HCT116 (cell line): ENCODE data around the gene CMIP.

Experiments
- CBX3 ChIP-seq: IDR thresholded peaks from 2 replicates; pipeline ENCODE4 v1.6.1; 2012; ENCODE audit warnings: low read depth
- EZH2 ChIP-seq: fragments of 200-600 bp; sonication (generic); IDR thresholded peaks from 2 replicates; pipeline ENCODE4 v1.6.1; 2017; ENCODE audit warnings: antibody characterized with exemption, mixed run types
- POLR2A ChIP-seq: IDR thresholded peaks from 2 replicates; pipeline ENCODE4 v1.7.0; 2011; ENCODE audit warnings: borderline replicate concordance; ENCODE audit not compliant: insufficient read depth, insufficient read length; ENCODE audit errors: extremely low read depth
- POLR2AphosphoS5 ChIP-seq: IDR thresholded peaks from 2 replicates; pipeline ENCODE4 v1.6.1; 2011; ENCODE audit warnings: mild to moderate bottlenecking, low read depth, low read length, moderate library complexity
- SIN3A ChIP-seq: IDR thresholded peaks from 2 replicates; pipeline ENCODE4 v1.6.1; 2012; ENCODE audit warnings: low read depth
- TF ChIP-seq, protein P1 (sequence below), 3 experiments: fragments of 200-600 bp in 1 of 3; sonication (generic) in 1 of 3; IDR thresholded peaks in 2 of 3; conservative IDR thresholded peaks in 1 of 3; 2 replicates each; pipeline ENCODE4 v1.5.1; 2012 to 2017; ENCODE audit warnings: low read depth in 2 of 3, low read length in 2 of 3, antibody characterized with exemption in 1 of 3, borderline replicate concordance in 1 of 3, control low read depth in 1 of 3, mild to moderate bottlenecking in 1 of 3, mixed read lengths in 1 of 3, mixed run types in 1 of 3, moderate library complexity in 1 of 3; ENCODE audit not compliant: insufficient read depth in 1 of 3
- TF ChIP-seq, protein P2 (sequence below): IDR thresholded peaks from 2 replicates; pipeline ENCODE4 v1.6.1; 2011; ENCODE audit warnings: mild to moderate bottlenecking, low read length, moderate library complexity; ENCODE audit not compliant: insufficient replicate concordance; ENCODE audit errors: extremely low read depth

DNA sequence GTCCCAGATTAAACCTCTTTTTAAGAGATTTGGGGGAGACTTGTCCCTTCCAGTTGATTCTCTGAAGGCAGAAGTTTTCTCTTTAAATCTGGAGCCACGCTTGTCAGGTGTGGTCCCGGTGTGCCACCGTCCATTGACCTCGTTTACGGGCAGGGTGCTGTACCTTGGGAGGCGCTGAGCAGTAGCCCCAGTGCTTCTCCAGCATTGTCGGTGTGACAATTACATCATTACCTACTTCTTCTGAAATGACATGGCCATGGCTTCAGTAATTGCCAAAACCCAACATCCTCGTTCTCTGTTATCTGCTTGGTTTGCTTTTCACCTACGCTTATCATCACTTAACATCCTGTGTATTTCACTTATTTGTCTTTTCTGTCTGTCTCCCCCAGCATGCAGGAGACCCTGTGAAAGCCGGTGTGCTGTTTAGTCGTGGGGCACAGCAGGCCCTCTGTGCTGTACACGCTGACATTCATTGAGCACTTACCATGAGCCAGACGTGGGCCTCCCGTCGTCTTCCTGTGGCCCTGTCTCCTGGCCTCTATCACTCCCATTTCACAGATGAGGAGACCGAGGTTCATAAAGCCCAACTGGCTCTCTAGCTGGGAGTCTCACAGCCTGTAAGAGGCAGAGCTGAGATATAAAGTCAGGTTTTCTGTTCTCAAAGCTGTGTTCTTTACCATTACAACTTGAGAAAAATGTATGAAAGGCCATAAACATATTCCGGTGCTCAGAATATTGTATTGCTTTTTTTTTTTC is 143.9 kb downstream of the CMIP start:
- no peak for TF ChIP-seq POLR2A
- TF ChIP-seq, protein P1, sequence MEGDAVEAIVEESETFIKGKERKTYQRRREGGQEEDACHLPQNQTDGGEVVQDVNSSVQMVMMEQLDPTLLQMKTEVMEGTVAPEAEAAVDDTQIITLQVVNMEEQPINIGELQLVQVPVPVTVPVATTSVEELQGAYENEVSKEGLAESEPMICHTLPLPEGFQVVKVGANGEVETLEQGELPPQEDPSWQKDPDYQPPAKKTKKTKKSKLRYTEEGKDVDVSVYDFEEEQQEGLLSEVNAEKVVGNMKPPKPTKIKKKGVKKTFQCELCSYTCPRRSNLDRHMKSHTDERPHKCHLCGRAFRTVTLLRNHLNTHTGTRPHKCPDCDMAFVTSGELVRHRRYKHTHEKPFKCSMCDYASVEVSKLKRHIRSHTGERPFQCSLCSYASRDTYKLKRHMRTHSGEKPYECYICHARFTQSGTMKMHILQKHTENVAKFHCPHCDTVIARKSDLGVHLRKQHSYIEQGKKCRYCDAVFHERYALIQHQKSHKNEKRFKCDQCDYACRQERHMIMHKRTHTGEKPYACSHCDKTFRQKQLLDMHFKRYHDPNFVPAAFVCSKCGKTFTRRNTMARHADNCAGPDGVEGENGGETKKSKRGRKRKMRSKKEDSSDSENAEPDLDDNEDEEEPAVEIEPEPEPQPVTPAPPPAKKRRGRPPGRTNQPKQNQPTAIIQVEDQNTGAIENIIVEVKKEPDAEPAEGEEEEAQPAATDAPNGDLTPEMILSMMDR (IDR thresholded peaks at IDR 0.05 in 2 of 3, conservative IDR thresholded peaks at IDR 0.05 in 1 of 3; ENCODE audit: borderline replicate concordance in 1 of 3, insufficient read depth in 1 of 3, low read depth in 2 of 3, low read length in 2 of 3) = no peak
- TF ChIP-seq EZH2 = no peak
- TF ChIP-seq, protein P2, sequence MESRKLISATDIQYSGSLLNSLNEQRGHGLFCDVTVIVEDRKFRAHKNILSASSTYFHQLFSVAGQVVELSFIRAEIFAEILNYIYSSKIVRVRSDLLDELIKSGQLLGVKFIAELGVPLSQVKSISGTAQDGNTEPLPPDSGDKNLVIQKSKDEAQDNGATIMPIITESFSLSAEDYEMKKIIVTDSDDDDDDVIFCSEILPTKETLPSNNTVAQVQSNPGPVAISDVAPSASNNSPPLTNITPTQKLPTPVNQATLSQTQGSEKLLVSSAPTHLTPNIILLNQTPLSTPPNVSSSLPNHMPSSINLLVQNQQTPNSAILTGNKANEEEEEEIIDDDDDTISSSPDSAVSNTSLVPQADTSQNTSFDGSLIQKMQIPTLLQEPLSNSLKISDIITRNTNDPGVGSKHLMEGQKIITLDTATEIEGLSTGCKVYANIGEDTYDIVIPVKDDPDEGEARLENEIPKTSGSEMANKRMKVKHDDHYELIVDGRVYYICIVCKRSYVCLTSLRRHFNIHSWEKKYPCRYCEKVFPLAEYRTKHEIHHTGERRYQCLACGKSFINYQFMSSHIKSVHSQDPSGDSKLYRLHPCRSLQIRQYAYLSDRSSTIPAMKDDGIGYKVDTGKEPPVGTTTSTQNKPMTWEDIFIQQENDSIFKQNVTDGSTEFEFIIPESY = no peak
- TF ChIP-seq SIN3A = no peak
- TF ChIP-seq POLR2AphosphoS5 = no peak
- TF ChIP-seq CBX3 = no peak
